GM18951 (cell line): ENCODE results near the gene ATP11A.

Experiments
- POLR2A ChIP-seq: IDR thresholded peaks from 4 replicates; pipeline ENCODE4 v1.6.1; 2011; ENCODE audit warnings: mild to moderate bottlenecking; ENCODE audit not compliant: insufficient read length, insufficient read depth; ENCODE audit errors: extremely low read depth
- in situ Hi-C: fragments of 300-500 bp; cut with MboI; formaldehyde crosslinking; loops from one replicate; pipeline ENCODE4 v1.12.0; 2022; ENCODE audit warnings: low sequenced_read_pairs, mixed read lengths, inconsistent platforms; ENCODE audit not compliant: unreplicated experiment

ATP11A gene

DNA sequence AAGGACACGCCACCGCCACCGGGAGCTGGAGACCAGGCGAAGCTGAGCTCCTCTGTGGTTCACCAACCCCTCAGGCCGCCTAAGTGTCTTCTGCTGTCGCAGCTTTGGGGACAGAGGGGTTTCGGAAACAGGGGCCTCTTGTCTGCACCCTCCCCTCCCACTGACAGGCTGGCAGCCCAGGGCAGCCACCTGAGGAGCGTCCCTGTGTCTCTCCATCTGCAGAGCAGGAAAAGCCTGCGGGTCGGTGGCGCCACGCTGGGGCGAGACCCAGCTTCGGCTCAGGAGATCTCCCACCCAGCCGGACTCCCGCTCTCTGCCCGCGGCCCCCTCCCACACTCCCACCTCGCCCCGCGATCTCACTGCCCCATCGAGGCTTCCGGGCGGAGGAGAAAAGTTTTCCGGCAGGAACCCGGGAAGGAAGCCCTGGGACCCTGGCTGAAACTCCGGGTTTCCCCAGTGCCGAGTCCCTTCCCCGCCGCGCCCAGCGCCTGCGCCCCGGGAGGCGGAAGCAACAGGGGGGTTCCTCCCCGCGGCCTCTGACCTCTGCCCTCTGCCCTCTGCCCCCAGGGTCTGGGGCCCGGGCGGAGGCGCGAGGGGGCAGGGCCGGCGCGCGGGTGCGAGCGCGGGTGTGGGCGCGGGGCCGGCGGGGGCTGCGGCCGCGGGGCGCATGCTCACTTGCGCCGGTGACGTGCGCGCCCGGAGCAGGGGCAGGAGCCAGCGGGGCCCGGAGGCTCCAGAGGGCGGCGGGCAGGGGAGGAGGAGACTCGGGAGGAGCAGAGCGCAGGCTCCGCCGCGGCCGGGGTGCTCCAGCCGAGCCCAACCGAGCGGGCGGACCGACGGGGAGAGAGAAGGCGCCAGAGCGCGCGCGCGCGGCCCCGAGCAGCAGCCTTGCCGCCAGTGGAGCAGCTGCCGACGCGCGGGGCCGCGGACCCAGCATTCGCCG, at the start of gene ATP11A:
ATP11A (plus strand) TSS at position 736 of the 943 bp plus-strand sequence. CDS start 379 bp downstream, outside the sequence.
- in situ Hi-C loops: no loop called here

GRCh38 chr13:112641456-112642089, 48.3 kb upstream of the ATP11A start:
- in situ Hi-C loops: loop anchor here (25.0 kb wide), 1 partner anchor 221 kb away; no protein-coding TSS in a partner anchor
- no peak for TF ChIP-seq POLR2A

More for the DNA sequence above, at the start of gene ATP11A:
- peak; percentile 68 for TF ChIP-seq POLR2A

DNA sequence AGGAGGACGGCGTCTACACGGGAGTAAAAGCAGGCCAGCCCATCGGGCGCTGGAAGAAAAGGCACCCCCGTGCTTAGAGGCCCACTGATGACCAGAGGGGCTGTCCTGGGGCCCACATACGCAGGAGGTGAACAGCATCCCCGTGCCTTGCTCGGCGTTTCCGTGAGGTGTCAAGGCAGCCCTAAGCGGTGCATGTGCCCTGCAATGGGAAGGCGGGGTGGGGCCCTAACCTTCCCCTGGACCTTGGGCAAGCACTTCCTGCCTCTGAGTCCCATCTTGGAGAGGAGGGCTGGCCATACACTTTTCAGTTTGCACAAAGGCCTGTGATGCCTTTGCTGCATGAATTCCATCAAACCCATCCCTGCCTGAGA, 47.8 kb upstream of the ATP11A start:
- in situ Hi-C loops: loop anchor here (25.0 kb wide), 1 partner anchor 220 kb away; no protein-coding TSS in a partner anchor

GRCh38 chr13:112643759-112644459, 45.9 kb upstream of the ATP11A start:
- TF ChIP-seq POLR2A: no peak
- in situ Hi-C loops: loop anchor here (25.0 kb wide), 1 partner anchor 218 kb away; no protein-coding TSS in a partner anchor

More for the DNA sequence above, 47.8 kb upstream of the ATP11A start:
- no peak for TF ChIP-seq POLR2A

DNA sequence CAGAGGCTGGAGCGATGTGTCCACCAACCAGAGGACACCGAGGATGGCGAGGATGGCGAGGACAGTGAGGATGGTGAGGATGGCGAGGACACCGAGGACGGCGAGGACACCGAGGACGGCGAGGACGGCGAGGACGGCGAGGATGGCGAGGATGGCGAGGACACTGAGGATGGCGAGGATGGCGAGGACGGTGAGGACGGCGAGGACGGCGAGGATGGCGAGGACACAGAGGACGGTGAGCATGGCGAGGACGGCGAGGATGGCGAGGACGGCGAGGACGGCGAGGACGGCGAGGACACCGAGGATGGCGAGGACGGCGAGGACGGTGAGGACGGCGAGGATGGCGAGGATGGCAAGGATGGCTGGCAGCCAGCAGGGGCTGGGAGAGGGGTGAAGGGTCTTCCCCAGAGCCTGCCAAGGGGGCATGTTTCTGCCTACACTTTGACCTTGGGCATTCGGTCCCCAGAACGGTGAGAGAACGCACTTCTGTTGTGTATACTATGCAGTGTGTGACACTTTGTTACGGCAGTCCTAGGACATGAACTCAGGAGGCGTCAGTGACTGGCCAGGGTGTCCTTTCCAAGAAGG, 44.4 kb upstream of the ATP11A start:
- no peak for TF ChIP-seq POLR2A
- in situ Hi-C loops: loop anchor here (25.0 kb wide), 1 partner anchor 217 kb away; no protein-coding TSS in a partner anchor

DNA sequence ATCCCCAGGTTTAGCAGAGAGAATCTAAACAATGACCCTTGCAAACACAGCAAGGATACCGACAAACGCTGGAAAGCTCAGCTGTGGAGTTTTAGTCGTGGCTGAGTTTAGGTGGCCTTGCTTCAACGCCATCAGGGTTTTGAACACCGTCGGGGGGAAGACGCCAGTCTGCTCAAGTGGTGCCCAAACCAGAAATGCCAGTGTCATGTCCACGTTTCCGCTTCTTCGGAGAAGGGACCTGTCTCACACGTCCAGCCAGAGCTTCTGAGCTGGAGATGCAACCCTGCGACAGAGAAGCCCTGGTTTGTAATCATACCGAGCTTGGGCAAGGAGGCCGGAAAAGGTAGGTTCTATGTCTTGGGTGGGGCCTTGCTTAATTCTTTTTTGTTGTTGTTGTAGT, 42.6 kb upstream of the ATP11A start:
- in situ Hi-C loops: loop anchor here (25.0 kb wide), 1 partner anchor 215 kb away; no protein-coding TSS in a partner anchor
- no peak for TF ChIP-seq POLR2A

GRCh38 chr13:112648101-112648500, 41.7 kb upstream of the ATP11A start:
- TF ChIP-seq POLR2A: no peak
- in situ Hi-C loops: loop anchor here (25.0 kb wide), 1 partner anchor 214 kb away; no protein-coding TSS in a partner anchor

GRCh38 chr13:112648966-112649690, 40.7 kb upstream of the ATP11A start:
- in situ Hi-C loops: loop anchor here (25.0 kb wide), 1 partner anchor 213 kb away; no protein-coding TSS in a partner anchor
- no peak for TF ChIP-seq POLR2A

DNA sequence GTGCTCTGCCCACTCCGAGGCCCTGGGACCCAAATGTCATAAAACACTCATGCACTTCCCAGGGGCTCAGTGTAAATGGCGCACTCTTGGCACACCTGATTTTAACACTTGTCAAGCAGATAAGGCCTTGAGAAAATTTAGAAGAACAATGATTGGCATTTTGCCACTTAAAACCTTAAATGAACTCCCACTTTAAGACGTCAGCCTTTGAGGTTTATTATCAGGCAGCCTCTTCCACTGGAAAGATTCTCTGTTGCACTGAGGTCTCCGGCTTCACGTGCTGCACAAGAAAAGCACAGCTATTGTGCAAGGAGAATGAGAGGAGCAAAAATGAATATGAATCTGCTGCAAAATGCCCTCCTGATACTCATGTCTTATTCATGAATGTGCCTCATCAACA, 38.5 kb upstream of the ATP11A start:
- no peak for TF ChIP-seq POLR2A
- in situ Hi-C loops: no loop called here

DNA sequence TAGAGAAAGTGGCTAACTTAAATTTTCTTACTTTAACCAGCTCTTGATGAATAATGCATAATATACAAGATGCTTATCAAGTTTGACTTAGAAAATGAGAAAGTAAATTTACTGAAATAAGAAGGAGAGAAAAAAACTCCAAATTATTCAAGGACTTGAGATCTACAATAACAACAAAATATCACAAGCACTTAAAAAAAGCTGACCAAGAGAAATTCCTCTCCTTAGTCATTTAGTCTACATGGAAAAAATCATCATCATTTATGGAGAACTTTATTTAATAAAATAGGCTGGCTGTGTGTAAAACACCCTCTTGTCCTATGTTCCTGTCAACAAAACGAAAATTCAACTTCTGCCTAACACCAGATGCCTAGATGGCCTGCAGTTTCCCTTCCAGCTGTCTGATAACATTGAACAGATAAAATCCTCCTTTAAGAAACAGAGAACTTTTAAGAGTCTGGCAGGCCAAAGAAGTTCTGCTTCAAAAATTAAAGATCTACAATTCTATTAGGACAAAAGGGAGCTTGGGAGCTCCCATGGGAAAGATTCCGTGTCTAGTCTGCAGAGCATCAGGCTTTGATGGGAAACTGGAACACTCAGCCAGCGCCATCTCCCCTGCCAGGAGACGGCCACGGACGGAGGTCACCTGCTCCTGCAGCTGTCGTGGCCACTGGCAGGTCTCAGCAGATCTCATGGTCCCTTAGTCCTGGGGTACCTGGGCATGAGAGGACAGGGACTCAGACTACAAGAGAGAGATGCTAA, 37.9 kb upstream of the ATP11A start:
- in situ Hi-C loops: no loop called here

GRCh38 chr13:112652512-112653070, 37.2 kb upstream of the ATP11A start:
- TF ChIP-seq POLR2A: no peak
- in situ Hi-C loops: no loop called here

More for the DNA sequence above, 37.9 kb upstream of the ATP11A start:
- no peak for TF ChIP-seq POLR2A

DNA sequence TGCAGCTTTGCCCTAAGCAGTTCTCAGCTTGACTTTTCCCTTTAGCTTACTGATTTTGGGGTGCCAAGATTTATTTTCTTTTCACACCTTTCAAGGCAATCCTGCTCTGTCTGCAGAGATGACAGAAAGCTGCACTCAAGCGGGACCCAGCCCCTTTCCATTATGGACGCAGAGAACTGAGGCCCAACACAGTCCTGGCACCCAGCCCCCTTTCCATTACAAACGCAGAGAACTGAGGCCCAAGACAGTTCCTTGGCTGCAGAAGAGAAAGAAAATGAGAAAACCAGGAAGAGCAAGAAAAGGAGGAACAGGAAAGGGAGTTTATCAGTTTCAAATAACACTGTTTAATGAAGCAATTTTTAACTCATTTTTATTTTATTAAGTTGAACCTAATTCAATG, 36.8 kb upstream of the ATP11A start:
- in situ Hi-C loops: no loop called here
- no peak for TF ChIP-seq POLR2A
